Suppressor macrophage (primary cell): ENCODE data around the gene NUBPL.
A peak's percentile ranks its signal among the peaks of the same experiment; 100 is the strongest.

Experiments used
- DNase-seq, 4 experiments: peaks; one replicate each; pipeline ENCODE4 v3.0.0-alpha.2; 2020 to 2022
- total RNA-seq, 17 experiments: gene quantifications; one replicate each; lab custom pipeline; 2026; ENCODE audit warnings: mixed read lengths in 6 of 17, inconsistent platforms in 3 of 17; lab: John Stamatoyannopoulos, UW

The NUBPL gene
- 4.5 to 17.2 (median 11.4) reads per million in 17 experiments for total RNA-seq

DNA sequence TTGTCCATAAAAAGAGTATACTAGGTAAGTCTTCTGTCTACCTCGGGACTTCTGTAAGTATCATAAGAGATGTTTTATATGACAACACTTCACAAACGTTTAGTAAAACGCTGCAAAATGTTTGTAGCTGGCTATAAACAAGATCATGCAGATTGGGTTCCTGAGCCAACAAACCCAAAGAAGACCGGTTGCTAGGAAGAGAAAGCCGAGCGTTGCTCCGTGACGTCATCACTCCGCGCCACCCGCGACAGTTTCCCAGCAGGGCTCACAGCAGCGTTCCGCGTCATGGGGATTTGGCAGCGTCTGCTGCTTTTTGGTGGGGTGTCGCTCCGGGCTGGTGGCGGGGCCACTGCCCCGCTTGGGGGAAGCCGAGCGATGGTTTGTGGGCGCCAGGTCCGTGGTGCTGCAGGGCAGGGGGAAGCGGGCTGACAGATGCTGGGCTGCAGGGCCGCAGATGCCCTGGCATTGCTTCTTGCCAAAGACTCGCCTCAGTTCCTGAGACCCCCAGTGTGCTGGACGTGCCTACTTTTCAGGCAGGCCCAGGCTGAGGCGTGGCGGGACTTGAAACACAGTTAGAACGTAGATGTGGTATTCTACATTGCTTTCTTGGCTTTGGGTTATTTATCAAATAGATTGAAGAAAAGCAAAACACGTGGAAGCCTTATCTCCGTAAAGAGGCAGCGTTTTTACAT, at the start of gene NUBPL:
Gene NUBPL (plus strand): TSS at position 250 of the 692 bp plus-strand sequence. CDS start 36 bp downstream, at position 286.
- peak; percentile 97 to 98 (median 97) for DNase-seq

- DNase-seq: no peak
Measured at GRCh38 chr14:31527087-31527486, 34.1 kb upstream of the NUBPL start.

- no peak for DNase-seq
Measured at GRCh38 chr14:31527546-31527945, 33.7 kb upstream of the NUBPL start.

DNA sequence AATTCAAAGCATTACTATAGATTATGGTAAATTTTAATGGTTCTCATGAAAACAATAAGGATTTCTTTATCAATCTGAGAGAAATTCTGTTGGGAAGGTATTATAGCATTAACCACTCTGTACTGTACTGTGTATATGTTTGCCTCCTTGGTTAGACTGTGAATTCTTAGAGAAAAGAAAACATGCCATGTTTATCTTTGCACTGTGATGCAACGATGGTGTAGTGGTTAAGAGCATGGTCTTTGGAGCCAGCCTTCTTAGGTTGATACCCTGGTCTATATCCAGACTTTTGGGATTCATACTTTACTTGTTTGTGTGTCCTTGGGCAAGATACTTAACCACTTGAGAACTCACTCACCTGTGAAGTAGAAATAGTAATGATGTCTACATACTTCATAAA, 32.2 kb upstream of the NUBPL start:
- DNase-seq: no peak

- no peak for DNase-seq
Measured at GRCh38 chr14:31530136-31530535, 31.1 kb upstream of the NUBPL start.

GRCh38 chr14:31536201-31536960, 24.8 kb upstream of the NUBPL start:
- DNase-seq: no peak

- DNase-seq: no peak
Measured at GRCh38 chr14:31541702-31542101, 19.5 kb upstream of the NUBPL start.

DNA sequence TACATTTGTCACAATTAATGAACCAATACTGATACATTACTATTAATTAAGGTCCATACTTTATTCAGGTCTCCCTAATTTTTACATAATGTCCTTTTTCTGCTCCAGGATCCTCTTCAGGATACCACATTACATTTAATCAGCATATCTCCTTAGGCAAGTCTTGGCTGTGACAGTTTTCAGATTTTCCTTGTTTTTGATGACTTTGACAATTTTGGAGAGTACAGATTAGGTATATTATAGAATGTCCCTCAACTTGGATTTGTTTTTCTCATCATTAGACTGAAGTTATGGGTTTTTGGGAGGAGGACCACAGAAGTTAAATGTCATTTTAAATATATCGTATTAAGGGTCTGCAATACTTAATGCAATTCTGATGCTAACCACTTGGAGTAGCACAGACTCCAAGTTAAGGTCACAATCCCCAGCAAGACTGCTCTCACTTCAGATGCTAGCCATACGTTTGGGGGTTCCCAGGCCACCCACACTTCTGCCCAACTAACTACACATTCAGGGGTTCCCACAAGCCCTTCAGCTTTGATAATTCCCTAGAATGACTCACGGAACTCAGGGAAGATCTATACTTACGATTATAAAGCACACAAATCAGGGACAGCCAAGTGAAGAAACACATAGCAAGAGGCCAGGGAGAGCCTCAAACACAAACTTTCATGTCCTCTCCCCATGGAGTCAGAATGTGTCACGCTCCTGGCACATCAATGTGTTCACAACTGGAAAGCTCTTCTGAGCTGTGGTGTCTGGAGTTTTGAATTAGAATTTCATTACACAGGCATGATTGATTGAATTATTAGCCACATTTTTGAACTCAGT, 17.0 kb upstream of the NUBPL start:
- DNase-seq: no peak

- DNase-seq: no peak
Measured at GRCh38 chr14:31544816-31545215, 16.4 kb upstream of the NUBPL start.

DNA sequence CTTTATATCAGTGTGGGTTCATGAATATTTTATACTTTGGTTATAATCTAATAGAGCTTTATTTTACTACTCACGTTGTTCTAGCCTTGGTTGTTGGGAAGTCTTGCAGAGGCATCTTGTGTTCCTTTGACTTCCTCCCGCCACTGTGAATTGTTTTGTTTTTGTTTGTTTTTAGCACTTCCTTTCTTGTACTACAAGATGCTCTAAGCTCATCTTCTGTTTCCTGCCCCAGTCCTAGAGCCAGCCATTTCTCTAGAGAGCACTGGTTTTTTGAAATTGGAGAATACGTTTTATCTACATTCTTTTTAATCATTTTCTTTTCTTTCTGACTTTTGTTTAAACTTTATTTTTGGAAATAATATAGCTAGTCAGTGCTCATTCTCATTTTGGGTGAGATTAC, 15.9 kb upstream of the NUBPL start:
- DNase-seq: no peak

GRCh38 chr14:31549817-31550216, 11.4 kb upstream of the NUBPL start:
- no peak for DNase-seq

GRCh38 chr14:31550589-31550988, 10.6 kb upstream of the NUBPL start:
- DNase-seq: no peak

GRCh38 chr14:31556191-31556590, 5.0 kb upstream of the NUBPL start:
- peak in 3 of 4 experiments; percentile 37 to 46 (median 41) for DNase-seq

DNA sequence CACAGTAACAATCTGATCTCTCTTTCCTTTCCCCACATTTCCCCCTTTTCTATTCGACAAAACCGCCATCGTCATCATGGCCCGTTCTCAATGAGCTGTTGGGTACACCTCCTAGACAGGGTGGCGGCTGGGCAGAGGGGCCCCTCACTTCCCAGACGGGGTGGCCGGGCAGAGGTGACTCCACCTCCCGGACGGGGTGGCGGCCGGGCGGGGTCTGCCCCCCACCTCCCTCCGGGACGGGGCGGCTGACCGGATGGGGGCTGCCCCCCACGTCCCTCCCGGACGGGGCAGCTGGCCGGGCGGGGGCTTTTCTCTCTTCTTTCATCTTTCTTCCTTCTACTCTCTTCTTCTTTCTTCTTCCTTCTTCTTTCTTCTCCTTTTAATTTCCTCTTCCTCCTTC, 1.3 kb upstream of the NUBPL start:
- no peak for DNase-seq

- no peak for DNase-seq
Measured at GRCh38 chr14:31560759-31561154, 447 bp upstream of the NUBPL start.

DNA sequence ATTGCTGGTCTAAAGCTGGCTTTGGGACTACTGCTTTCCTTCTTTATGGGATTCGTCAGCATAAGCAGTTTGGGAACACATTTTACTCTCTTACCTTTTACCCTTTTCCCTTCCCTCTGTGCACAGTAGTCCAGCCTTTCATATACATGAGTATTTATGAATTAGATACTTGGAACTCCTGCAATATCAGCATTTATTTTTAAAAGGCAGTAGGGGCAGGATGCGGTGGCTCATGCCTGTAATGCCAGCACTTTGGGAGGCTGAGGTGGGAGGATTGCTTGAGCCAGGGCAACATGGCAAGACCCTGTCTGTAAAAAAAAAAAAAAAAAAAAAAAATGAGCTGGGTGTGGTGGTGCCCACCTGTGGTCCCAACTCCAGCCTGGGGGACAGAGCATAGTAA, 3.0 kb downstream of the NUBPL start:
- DNase-seq: no peak

DNA sequence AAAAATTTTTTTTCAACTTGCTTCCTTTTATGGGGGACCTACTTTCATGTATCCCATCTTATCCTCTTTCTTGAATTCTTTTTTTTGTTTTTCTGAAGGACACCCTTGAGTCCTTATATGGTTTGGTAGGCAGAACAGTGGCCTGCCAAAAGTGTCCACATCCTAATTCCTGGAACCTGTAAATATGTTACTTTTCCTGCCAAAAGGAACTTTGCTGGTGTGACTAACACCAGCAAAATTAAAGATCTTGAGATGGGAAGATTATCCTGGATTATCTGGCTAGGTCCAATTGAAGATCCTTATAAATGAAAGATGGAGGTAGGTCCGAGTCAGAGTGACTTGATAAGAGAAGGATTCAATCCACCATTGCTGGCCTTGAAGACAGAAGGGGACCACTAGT, 5.3 kb downstream of the NUBPL start:
- no peak for DNase-seq

DNA sequence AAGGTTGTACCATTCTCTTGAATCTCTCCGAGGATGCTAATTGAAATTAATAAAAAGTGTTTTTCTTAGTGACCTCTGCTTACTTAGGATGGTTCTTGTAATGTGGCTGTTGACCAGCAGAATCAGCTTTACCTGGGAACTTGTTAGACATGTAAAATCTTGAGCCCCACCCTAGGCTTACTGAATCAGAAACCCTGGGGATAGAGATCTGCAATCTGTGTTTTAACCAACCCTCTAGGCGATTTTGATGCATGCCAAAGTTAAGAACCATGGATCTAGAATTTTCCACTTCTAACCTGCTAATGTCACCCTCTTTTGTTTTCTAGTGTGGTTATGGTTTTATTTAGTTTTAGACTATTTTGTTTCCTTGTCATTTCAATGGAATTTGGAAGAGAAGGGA, 6.5 kb downstream of the NUBPL start:
- no peak for DNase-seq

DNA sequence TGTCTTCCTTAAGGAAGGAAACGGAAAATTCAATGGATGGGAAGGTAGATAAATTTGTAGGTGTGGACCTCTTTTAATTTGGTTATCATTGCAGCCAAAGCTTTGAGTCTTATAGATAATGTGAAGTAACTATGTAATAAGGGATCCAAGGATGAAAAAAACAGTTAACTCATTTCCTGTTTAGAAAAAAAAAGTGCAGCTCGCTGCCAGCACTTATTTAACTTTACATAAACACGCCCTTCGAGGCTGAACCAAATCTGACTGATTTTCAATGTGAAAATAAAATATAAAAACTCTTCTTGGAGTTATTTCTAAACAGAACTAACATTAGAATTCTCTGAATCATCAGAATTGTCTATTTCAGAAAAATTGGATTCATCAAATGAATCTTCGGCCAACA, 7.0 kb downstream of the NUBPL start:
- DNase-seq: no peak

- peak in 3 of 4 experiments; percentile 3 to 48 (median 39) for DNase-seq
Measured at GRCh38 chr14:31568671-31569070, 7.5 kb downstream of the NUBPL start.

GRCh38 chr14:31572955-31573354, 11.8 kb downstream of the NUBPL start:
- DNase-seq: no peak

DNA sequence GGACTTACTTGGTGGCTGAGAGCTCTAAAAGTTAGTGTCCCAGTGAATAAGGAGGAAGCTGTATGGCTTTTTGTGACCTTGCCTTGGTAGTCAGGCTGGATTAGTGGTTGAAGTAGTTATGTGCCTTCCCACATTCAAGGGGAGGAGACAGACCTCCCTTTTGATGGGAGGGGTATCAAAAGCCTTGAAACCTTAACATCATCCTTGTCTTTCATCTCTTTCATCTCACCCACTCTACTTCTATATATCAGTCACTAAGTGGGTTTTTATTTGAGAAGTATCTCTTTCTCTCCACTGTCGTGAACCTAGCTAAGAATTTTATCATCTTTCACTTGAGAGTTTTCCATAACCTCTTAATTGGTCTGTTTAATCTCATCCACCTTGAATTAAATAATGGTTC, 15.7 kb downstream of the NUBPL start:
- no peak for DNase-seq

GRCh38 chr14:31578266-31578665, 17.1 kb downstream of the NUBPL start:
- no peak for DNase-seq
